HG03159 (cell line): ENCODE results near the gene SETD1A.

ENCODE experiments used
- ATAC-seq: cut with Tn5 transposase; IDR thresholded peaks from one replicate; pipeline ENCODE4 v1.9.1; 2021; ENCODE audit warnings: mild to moderate bottlenecking, moderate library complexity; ENCODE audit not compliant: unreplicated experiment

SETD1A gene

GRCh38 chr16:30957456-30958174, at the start of gene SETD1A:
Gene SETD1A (plus strand): TSS chr16:30957754. CDS start chr16:30958732, 978 bp downstream.
- ATAC-seq, result peak; percentile 79

- ATAC-seq, result no peak
Measured at GRCh38 chr16:30910427-30911029, 47.0 kb upstream of the SETD1A start.

- no peak for ATAC-seq
Measured at GRCh38 chr16:30912794-30913412, 44.7 kb upstream of the SETD1A start.

- ATAC-seq, result no peak
Measured at GRCh38 chr16:30914830-30915229, 42.7 kb upstream of the SETD1A start.

- no peak for ATAC-seq
Measured at GRCh38 chr16:30918614-30919013, 38.9 kb upstream of the SETD1A start.

- no peak for ATAC-seq
Measured at GRCh38 chr16:30920891-30921290, 36.7 kb upstream of the SETD1A start.

GRCh38 chr16:30921459-30921747, 36.2 kb upstream of the SETD1A start:
- ATAC-seq, result no peak

GRCh38 chr16:30921748-30922419, 35.7 kb upstream of the SETD1A start:
- peak; percentile 1 for ATAC-seq

GRCh38 chr16:30922420-30922959, 35.1 kb upstream of the SETD1A start:
- peak; percentile 63 for ATAC-seq

GRCh38 chr16:30922960-30923535, 34.5 kb upstream of the SETD1A start:
- ATAC-seq, result peak; percentile 64

- no peak for ATAC-seq
Measured at GRCh38 chr16:30923554-30924075, 33.9 kb upstream of the SETD1A start, which contains the start of gene FBXL19. Gene FBXL19 (plus strand): TSS chr16:30923572. CDS start chr16:30925755, 2,183 bp downstream.

- ATAC-seq, result no peak
Measured at GRCh38 chr16:30924076-30924912, 33.3 kb upstream of the SETD1A start.

- ATAC-seq, result no peak
Measured at GRCh38 chr16:30924913-30925631, 32.5 kb upstream of the SETD1A start.

GRCh38 chr16:30925632-30925987, 31.9 kb upstream of the SETD1A start:
- ATAC-seq, result no peak

- ATAC-seq, result no peak
Measured at GRCh38 chr16:30925995-30926811, 31.4 kb upstream of the SETD1A start.

- ATAC-seq, result no peak
Measured at GRCh38 chr16:30926937-30927788, 30.4 kb upstream of the SETD1A start.

GRCh38 chr16:30927789-30928378, 29.7 kb upstream of the SETD1A start:
- no peak for ATAC-seq
